ENCODE results near the gene BUB3.
"Not testable (repeated sequence)": the region's sequence is repeated elsewhere in the genome, so short reads cannot be mapped to it uniquely, and the experiment has no call there.

BUB3 gene

GRCh38 chr10:123158682-123159081 is 4.5 kb downstream of the BUB3 start:
- no peak for TF ChIP-seq CTCF (IDR thresholded peaks at IDR 0.05; ENCODE audit: insufficient read depth, low read depth, low read length, missing control alignments)
- DNase-seq (ENCODE audit: low read depth) = no peak
- H3K4me3 ChIP-seq (ENCODE audit: low read length) = no peak overlapping the region

DNA sequence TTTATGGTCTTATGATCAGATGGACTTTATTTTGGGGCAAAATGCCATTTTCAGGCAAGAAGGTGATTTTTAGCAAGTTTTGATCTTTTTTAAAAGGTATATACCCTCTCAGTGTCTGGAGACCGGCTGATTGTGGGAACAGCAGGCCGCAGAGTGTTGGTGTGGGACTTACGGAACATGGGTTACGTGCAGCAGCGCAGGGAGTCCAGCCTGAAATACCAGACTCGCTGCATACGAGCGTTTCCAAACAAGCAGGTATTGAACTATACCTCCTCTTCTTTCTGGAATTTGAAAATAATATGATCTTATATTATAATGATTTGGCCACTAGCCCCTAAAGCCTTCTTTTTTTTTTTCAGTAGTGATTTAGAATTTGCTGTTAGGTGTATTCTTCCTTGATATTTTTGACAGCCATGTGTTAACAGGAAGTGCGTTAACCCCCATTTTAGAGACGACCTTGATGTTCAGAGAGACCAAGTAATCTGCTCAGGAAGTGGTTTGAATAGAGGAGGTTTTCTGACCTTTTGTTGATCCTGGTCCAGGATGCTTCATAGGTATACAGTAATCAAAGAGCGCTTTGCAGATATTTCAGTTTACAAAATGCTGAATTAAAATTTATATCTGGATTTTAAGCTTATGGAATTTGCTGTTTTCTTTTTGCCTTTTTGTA is 6.2 kb downstream of the BUB3 start:
- no peak for TF ChIP-seq CTCF (IDR thresholded peaks at IDR 0.05; ENCODE audit: insufficient read depth, low read depth, low read length, missing control alignments)
- DNase-seq (ENCODE audit: low read depth) = no peak
- no peak overlapping the region for H3K4me3 ChIP-seq (ENCODE audit: low read length)

GRCh38 chr10:123164319-123164718 is 10.1 kb downstream of the BUB3 start:
- DNase-seq (ENCODE audit: low read depth) = no peak
- H3K4me3 ChIP-seq (ENCODE audit: low read length) = no peak overlapping the region
- no peak for TF ChIP-seq CTCF (IDR thresholded peaks at IDR 0.05; ENCODE audit: insufficient read depth, low read depth, low read length, missing control alignments)

- H3K4me3 ChIP-seq (ENCODE audit: low read length) = no peak overlapping the region
- no peak for TF ChIP-seq CTCF (IDR thresholded peaks at IDR 0.05; ENCODE audit: insufficient read depth, low read depth, low read length, missing control alignments)
- DNase-seq (ENCODE audit: low read depth) = no peak
Measured at GRCh38 chr10:123165445-123166072, 11.4 kb downstream of the BUB3 start.

GRCh38 chr10:123166618-123167017 is 12.4 kb downstream of the BUB3 start:
- no peak overlapping the region for H3K4me3 ChIP-seq (ENCODE audit: low read length)
- no peak for DNase-seq (ENCODE audit: low read depth)
- TF ChIP-seq CTCF (IDR thresholded peaks at IDR 0.05; ENCODE audit: insufficient read depth, low read depth, low read length, missing control alignments) = no peak

GRCh38 chr10:123170961-123171360 is 16.8 kb downstream of the BUB3 start:
- H3K4me3 ChIP-seq (ENCODE audit: low read length) = no peak overlapping the region
- no peak for TF ChIP-seq CTCF (IDR thresholded peaks at IDR 0.05; ENCODE audit: insufficient read depth, low read depth, low read length, missing control alignments)
- DNase-seq (ENCODE audit: low read depth) = no peak

GRCh38 chr10:123171616-123172015 is 17.4 kb downstream of the BUB3 start:
- not testable (repeated sequence) for DNase-seq (ENCODE audit: low read depth); H3K4me3 ChIP-seq (ENCODE audit: low read length)
